ENCODE measurements around the gene PRUNE2. TPM values are rescaled to one million over a fixed set of nuclear protein-coding genes. Genes with fewer than 3 reads are reported as not detected.

PRUNE2 gene
- total and polyA plus RNA-seq, 5 donors: 11.7 to 49.1 (median 41.5) TPM

DNA sequence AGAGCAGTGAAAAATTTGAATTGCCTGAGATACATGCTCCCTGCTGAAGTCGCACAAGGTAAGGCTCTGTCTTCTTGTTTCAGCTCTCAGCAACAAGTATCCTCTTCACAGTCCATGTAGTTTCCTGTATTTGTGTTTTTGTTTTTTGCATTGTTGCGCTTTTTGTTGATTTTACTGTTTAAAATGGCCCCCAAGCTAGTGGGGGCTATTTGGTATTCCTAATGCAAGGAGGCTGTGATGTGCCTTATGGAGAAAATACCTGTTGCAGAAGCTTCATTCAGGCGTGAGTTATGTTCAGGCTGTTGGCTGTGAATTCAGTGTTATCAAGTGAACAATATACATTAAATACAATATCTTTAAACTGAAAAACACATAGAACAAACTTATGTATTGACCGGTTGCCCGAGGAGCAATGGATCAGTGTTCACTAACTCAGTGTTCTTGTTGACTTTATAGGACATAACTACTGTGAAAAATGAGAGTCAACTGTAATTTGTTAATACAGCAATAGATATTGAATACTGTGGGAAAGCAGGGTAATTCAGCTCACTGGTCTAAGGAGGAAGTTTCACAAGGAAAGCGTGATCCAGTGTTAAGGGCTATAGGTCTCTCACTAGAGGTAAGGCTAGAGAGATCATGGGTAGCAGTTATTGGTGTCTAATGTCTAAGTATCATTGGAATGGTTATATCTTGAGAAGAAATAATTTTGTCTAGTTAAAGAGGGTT, 296.5 kb downstream of the PRUNE2 start:
- H3K9me3 ChIP-seq (ENCODE audit: control insufficient read depth, low read length): no peaks in the 10 kb centered on the region
- DNase-seq (no peak), ATAC-seq (peak; percentile 19 to 20)
- H3K4me1 ChIP-seq (ENCODE audit: control insufficient read depth, insufficient read depth, low read length): peaks cover 2% of the 10 kb centered on the region
- no peak overlapping the region for H3K4me3 ChIP-seq (ENCODE audit: low read length)
- intact Hi-C loops (cut with DNase I): no loop called here
- no peaks in the 10 kb centered on the region for H3K27me3 ChIP-seq (ENCODE audit: control insufficient read depth, insufficient read depth)
- no peak overlapping the region for H3K27ac ChIP-seq (ENCODE audit: low read length)
- WGBS: 90% methylated on average over 6 of the region's 6 CpGs

DNA sequence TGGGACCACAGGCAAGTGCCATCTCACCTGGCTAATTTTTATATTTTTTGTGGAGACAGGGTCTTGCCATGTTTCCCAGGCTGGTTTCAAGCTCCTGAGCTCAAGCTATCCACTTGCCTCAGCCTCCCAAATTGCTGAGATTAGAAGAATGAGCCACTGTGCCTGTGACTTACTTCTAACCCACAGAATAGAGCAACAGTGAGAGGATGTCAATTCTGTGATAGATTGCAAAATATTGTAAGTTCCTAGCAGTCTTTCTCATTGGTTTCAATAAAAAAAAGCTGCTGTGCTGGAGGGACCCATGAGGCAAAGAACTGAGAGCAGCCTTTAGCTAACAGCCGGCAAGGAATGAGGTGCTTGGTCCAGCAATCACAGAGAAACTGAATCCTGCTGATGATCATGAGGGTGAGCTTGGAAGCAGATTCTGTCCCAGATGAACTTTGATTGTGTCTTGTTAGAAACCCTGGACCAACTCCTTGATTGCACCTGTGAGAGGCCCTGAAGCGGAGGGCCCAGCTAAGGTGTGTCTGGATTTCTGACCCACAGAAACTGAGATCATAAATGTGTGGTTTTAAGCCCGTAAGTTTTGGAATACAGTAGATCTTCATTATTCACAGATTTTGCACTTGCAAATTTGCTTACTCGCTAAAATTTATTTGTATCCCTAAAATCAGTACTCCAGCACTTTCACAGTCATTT, 297.2 kb downstream of the PRUNE2 start:
- DNase-seq (no peak), ATAC-seq (no peak)
- H3K4me1 ChIP-seq (ENCODE audit: control insufficient read depth, insufficient read depth, low read length): peaks cover 3% of the 10 kb centered on the region
- H3K27ac ChIP-seq (ENCODE audit: low read length): no peak overlapping the region
- no peaks in the 10 kb centered on the region for H3K9me3 ChIP-seq (ENCODE audit: control insufficient read depth, low read length)
- WGBS: 94% methylated on average over 4 of the region's 4 CpGs
- H3K27me3 ChIP-seq (ENCODE audit: control insufficient read depth, insufficient read depth): no peaks in the 10 kb centered on the region
- no peak overlapping the region for H3K4me3 ChIP-seq (ENCODE audit: low read length)
- intact Hi-C loops (cut with DNase I): no loop called here

DNA sequence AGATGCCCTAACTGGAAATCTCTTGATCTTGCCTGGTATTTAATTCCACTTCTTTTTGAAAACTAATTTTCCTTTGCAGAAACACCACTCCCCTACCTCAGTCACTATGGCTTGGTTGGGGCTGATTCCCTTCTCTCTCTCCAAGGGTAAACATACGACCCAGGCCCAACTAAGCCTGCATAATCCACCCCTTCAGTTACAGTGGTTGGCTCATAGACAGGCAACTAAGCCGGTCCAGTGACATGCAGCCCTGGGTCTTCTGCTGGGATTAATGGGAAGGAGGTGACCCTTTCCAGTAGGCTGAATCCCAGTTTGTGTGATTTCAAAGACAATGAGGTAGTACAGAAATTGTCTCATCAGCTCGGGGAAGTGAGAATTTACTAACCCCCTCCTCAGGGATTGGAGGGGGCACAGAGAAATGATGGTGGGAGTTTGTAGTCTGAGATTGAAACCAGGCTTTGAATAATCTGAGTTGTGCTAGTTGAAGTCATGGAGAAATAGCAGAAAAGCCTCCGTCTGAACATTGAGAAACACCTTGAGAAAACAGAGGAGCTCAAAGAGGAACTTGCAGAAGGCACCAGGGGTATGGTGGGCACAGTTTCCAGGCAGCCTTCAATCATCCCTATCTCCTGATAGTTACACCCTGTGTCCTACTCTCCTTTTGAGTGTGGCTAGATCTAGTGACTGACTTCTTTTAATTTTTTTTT, 298.0 kb downstream of the PRUNE2 start:
- H3K27me3 ChIP-seq (ENCODE audit: control insufficient read depth, insufficient read depth): no peaks in the 10 kb centered on the region
- no peaks in the 10 kb centered on the region for H3K9me3 ChIP-seq (ENCODE audit: control insufficient read depth, low read length)
- ATAC-seq (no peak), DNase-seq (no peak)
- intact Hi-C loops (cut with DNase I): no loop called here
- H3K4me3 ChIP-seq (ENCODE audit: low read length): no peak overlapping the region
- no peak overlapping the region for H3K27ac ChIP-seq (ENCODE audit: low read length)
- H3K4me1 ChIP-seq (ENCODE audit: control insufficient read depth, insufficient read depth, low read length): peaks cover 3% of the 10 kb centered on the region
- 85% methylated on average over 4 of the region's 4 CpGs for WGBS

DNA sequence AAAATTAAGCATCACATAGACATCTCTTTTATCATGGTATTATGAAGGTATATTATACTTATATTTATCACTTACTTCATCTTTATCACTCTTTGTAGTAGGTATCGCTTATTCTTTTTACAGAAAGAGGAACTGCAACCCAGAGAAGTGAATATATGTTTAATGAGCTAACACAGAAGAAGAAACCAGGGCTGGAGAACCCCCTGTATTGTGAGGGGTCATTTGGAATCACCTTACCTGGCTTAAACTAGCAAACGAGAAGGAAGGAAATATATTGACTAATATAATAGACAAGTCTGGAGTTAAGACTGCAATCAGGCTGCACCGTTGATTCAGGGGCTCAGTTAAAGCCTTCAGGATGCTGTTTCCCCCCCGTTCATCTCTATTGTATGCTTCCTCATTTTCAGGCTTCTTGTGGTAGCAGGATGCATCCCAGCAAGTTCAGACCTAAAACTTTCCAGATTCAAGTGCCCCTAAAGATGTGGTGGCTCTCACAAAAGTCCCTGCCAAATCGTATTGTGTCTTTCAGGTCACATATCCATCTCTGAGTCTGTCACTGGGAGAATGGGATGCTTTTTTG, 300.5 kb downstream of the PRUNE2 start:
- no peak overlapping the region for H3K4me3 ChIP-seq (ENCODE audit: low read length)
- intact Hi-C loops (cut with DNase I): no loop called here
- peaks cover 2% of the 10 kb centered on the region for H3K4me1 ChIP-seq (ENCODE audit: control insufficient read depth, insufficient read depth, low read length)
- H3K9me3 ChIP-seq (ENCODE audit: control insufficient read depth, low read length): no peaks in the 10 kb centered on the region
- no peaks in the 10 kb centered on the region for H3K27me3 ChIP-seq (ENCODE audit: control insufficient read depth, insufficient read depth)
- no peak overlapping the region for H3K27ac ChIP-seq (ENCODE audit: low read length)
- no peak for ATAC-seq
- whole genome bisulfite sequencing: 70% methylated on average over 5 of the region's 5 CpGs
- DNase-seq: no peak

DNA sequence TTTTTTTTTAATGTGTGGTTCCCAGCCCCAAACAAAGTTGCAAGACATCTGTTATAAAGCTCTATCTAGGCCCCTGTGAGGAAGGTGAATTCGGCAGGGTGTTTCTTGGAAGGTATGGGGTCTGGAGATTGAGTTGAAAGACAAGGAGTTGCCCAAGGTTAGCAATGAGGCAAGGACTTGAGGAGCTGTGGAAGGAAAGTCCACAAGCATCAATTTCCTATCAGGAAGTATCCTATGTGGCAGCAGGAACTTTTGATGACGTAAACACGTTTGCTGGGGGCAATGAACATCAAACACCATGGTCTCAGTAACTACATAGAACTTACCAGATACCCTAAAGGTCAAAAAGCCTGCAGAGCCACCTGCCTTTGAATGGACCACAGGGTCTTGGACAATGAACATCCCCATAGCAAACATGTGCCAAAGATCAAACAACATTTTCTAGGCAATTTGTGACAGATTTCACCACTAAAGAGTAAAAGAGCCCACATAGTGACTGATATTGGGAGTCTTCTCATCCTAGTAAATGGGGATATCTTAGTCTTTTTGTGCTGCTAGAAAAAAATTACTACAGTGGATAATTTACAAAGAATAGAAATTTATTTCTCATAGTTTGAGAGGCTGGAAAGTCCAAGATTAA, 301.9 kb downstream of the PRUNE2 start:
- no peak overlapping the region for H3K4me3 ChIP-seq (ENCODE audit: low read length)
- no peaks in the 10 kb centered on the region for H3K27me3 ChIP-seq (ENCODE audit: control insufficient read depth, insufficient read depth)
- intact Hi-C loops (cut with DNase I): no loop called here
- H3K27ac ChIP-seq (ENCODE audit: low read length): no peak overlapping the region
- DNase-seq (no peak), ATAC-seq (no peak)
- 71% methylated on average over 3 of the region's 3 CpGs for WGBS
- no peaks in the 10 kb centered on the region for H3K9me3 ChIP-seq (ENCODE audit: control insufficient read depth, low read length)
- peaks cover 2% of the 10 kb centered on the region for H3K4me1 ChIP-seq (ENCODE audit: control insufficient read depth, insufficient read depth, low read length)

DNA sequence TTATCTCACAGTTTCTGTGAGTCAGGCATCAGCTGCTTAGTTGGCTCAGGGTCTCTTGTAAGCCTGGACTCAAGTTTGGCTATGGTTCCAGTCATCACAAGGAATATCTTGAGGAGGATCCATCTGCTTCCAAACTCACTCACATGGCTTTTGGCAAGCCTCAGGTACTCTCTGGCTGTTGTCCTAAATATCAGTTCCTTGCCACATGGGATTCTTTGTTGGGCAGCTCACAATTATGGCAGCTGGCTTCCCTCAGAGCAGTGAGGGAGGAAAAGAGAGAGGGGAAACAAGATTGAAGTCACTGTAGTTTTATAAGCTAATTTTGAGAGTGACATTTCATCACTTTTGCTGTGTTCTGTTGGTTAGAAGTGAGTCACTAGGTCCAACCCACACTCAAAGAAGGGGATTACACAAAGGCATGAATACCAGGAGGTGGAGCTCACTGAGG, 302.4 kb downstream of the PRUNE2 start:
- DNase-seq (peak in 1 of 3 donors; percentile 39), ATAC-seq (peak; percentile 65 to 70)
- Histone ChIP-seq H3K27ac (ENCODE audit: low read length) (no peak overlapping the region), H3K9me3 (ENCODE audit: control insufficient read depth, low read length) (no peaks in the 10 kb centered on the region), H3K27me3 (ENCODE audit: control insufficient read depth, insufficient read depth) (no peaks in the 10 kb centered on the region), H3K4me3 (ENCODE audit: low read length) (no peak overlapping the region), H3K4me1 (ENCODE audit: control insufficient read depth, insufficient read depth, low read length) (peaks cover 2% of the 10 kb centered on the region)
- intact Hi-C loops (cut with DNase I): no loop called here

DNA sequence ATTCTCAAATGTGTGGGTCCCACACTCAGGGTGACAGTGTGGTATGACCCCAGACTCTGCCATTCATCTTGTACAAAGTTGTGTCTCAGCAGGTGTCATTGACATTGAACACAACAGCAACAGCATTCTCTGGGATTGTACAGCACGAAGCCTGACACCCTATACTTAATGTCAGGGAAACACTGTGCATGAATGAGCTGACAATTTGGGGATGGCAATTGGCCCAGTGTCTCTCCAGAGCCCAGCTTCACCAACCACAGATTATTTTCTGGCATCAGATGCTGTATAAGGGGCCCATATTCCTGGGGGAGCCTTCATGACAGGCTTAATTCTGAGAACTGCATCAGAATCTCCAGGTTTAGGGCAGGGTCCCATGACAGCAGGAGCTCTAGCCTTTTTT, 303.7 kb downstream of the PRUNE2 start:
- ATAC-seq (peak in 1 of 2 donors; percentile 56), DNase-seq (no peak)
- 62% methylated on average over 1 of the region's 1 CpG for WGBS
- intact Hi-C loops (cut with DNase I): no loop called here
- Histone ChIP-seq H3K27ac (ENCODE audit: low read length) (no peak overlapping the region), H3K27me3 (ENCODE audit: control insufficient read depth, insufficient read depth) (no peaks in the 10 kb centered on the region), H3K4me3 (ENCODE audit: low read length) (no peak overlapping the region), H3K4me1 (ENCODE audit: control insufficient read depth, insufficient read depth, low read length) (peaks cover 2% of the 10 kb centered on the region), H3K9me3 (ENCODE audit: control insufficient read depth, low read length) (no peaks in the 10 kb centered on the region)

DNA sequence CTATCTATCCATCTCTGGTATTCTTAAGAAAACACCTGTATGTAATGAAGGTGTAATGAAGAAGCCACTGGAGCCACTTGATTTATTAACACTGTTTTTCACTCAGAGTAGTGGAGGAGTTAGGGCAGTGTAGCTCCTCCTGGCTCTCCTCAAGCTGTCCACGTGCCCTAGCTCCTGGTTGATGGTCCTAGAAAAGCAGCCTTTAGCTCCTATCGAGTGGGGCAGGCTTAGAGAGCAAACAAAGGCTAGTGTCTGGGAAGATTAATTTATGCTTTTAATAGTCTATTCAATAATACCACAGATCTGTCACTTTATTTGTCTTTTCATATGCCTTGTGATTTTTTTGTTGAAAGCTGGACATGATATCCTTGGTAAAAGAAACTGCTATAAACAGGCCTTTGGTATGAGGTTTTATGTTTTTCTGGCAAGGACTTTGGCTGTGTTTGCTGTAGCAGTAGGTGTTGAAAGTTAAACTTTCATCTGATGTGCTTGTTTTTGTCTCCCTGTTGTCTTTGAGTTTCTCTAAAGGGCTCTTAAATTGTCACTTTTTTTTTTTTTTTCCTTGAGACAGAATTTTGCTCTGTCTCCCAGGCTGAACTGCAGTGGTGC, 305.8 kb downstream of the PRUNE2 start:
- Histone ChIP-seq H3K4me3 (ENCODE audit: low read length) (no peak overlapping the region), H3K27ac (ENCODE audit: low read length) (no peak overlapping the region), H3K4me1 (ENCODE audit: control insufficient read depth, insufficient read depth, low read length) (peaks cover 2% of the 10 kb centered on the region), H3K27me3 (ENCODE audit: control insufficient read depth, insufficient read depth) (no peaks in the 10 kb centered on the region), H3K9me3 (ENCODE audit: control insufficient read depth, low read length) (no peaks in the 10 kb centered on the region)
- intact Hi-C loops (cut with DNase I): no loop called here
- ATAC-seq: no peak
- 53% methylated on average over 2 of the region's 2 CpGs for WGBS
- no peak for DNase-seq

DNA sequence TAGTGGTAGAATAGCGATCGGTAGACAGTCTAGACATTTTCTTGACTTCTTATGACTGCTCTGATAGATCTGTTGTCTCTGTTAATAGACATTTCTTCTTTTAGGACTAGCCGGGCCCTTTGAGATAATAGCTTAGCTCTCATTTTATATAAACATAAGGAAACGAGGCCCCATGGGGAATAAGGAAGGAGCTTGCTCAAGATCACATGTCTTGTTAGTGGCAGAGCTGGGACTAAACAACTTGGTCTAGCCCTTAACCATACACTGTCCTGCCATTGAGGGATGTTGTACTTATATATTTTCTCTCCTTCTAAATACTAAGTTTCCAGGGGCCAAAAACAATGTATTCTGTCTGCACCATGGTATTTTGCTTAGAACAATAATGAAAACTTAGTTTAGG, 306.9 kb downstream of the PRUNE2 start:
- intact Hi-C loops (cut with DNase I): no loop called here
- no peak overlapping the region for H3K4me3 ChIP-seq (ENCODE audit: low read length)
- ATAC-seq: no peak
- WGBS: 71% methylated on average over 4 of the region's 4 CpGs
- no peaks in the 10 kb centered on the region for H3K9me3 ChIP-seq (ENCODE audit: control insufficient read depth, low read length)
- H3K27ac ChIP-seq (ENCODE audit: low read length): no peak overlapping the region
- no peak for DNase-seq
- peaks cover 2% of the 10 kb centered on the region for H3K4me1 ChIP-seq (ENCODE audit: control insufficient read depth, insufficient read depth, low read length)
- no peaks in the 10 kb centered on the region for H3K27me3 ChIP-seq (ENCODE audit: control insufficient read depth, insufficient read depth)

DNA sequence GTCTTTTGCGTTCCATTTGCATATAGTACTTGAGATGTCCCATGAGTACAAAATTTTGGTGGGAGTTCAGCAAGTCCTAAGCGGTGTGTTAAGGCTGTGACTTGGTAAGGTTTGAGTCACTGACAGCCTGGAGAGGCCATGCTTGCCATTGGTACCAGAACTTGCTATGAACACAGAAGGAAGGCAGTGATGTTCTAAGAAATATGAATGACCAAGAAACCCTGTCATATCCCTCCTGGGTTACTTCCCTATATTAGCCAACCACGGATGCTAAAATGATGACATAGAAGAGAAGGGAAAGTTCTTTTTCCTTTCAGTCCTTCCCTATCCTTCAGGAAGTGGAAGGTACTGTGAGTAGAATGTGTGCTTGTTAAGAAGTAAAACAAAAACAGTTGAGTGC, 310.3 kb downstream of the PRUNE2 start:
- DNase-seq: no peak

More for the DNA sequence above, 310.3 kb downstream of the PRUNE2 start:
- H3K4me3 ChIP-seq (ENCODE audit: low read length): no peak overlapping the region
- intact Hi-C loops (cut with DNase I): no loop called here
- peak; percentile 45 to 47 for ATAC-seq
- H3K27me3 ChIP-seq (ENCODE audit: control insufficient read depth, insufficient read depth): no peaks in the 10 kb centered on the region
- no peaks in the 10 kb centered on the region for H3K9me3 ChIP-seq (ENCODE audit: control insufficient read depth, low read length)
- peaks cover 4% of the 10 kb centered on the region for H3K4me1 ChIP-seq (ENCODE audit: control insufficient read depth, insufficient read depth, low read length)
- 53% methylated on average over 3 of the region's 3 CpGs for WGBS
- H3K27ac ChIP-seq (ENCODE audit: low read length): no peak overlapping the region
